SKM-1 (cell line): ENCODE results near the gene HMGXB4.

Experiments used
- DNase-seq: peaks from one replicate; lab custom pipeline; 2025; ENCODE audit not compliant: unreplicated experiment; lab: John Stamatoyannopoulos, UW

Gene HMGXB4

GRCh38 chr22:35325209-35325608 is 67.9 kb downstream of the HMGXB4 start:
- no peak for DNase-seq

- no peak for DNase-seq
Observed at GRCh38 chr22:35326854-35327562, 69.7 kb downstream of the HMGXB4 start.

GRCh38 chr22:35327690-35328471 is 70.6 kb downstream of the HMGXB4 start:
- DNase-seq = no peak

GRCh38 chr22:35328472-35328885 is 71.2 kb downstream of the HMGXB4 start:
- peak; percentile 88 for DNase-seq

- no peak for DNase-seq
Observed at GRCh38 chr22:35329114-35329847, 72.0 kb downstream of the HMGXB4 start.

- DNase-seq = peak; percentile 92
Observed at GRCh38 chr22:35330258-35330861, 73.1 kb downstream of the HMGXB4 start.

GRCh38 chr22:35332278-35332677 is 75.0 kb downstream of the HMGXB4 start:
- no peak for DNase-seq

GRCh38 chr22:35333220-35333619 is 75.9 kb downstream of the HMGXB4 start:
- no peak for DNase-seq

GRCh38 chr22:35334004-35334403 is 76.7 kb downstream of the HMGXB4 start:
- peak; percentile 20 for DNase-seq

- no peak for DNase-seq
Observed at GRCh38 chr22:35335468-35335867, 78.2 kb downstream of the HMGXB4 start.

GRCh38 chr22:35335936-35336781 is 78.9 kb downstream of the HMGXB4 start:
- no peak for DNase-seq

GRCh38 chr22:35337932-35338331 is 80.6 kb downstream of the HMGXB4 start:
- no peak for DNase-seq

- no peak for DNase-seq
Observed at GRCh38 chr22:35341090-35341874, 84.0 kb downstream of the HMGXB4 start.

GRCh38 chr22:35342390-35342789 is 85.1 kb downstream of the HMGXB4 start:
- no peak for DNase-seq

GRCh38 chr22:35343664-35344550 is 86.6 kb downstream of the HMGXB4 start:
- no peak for DNase-seq

GRCh38 chr22:35344956-35345690 is 87.8 kb downstream of the HMGXB4 start:
- DNase-seq = no peak
